ENCODE data around the gene FAM234A.

DNA sequence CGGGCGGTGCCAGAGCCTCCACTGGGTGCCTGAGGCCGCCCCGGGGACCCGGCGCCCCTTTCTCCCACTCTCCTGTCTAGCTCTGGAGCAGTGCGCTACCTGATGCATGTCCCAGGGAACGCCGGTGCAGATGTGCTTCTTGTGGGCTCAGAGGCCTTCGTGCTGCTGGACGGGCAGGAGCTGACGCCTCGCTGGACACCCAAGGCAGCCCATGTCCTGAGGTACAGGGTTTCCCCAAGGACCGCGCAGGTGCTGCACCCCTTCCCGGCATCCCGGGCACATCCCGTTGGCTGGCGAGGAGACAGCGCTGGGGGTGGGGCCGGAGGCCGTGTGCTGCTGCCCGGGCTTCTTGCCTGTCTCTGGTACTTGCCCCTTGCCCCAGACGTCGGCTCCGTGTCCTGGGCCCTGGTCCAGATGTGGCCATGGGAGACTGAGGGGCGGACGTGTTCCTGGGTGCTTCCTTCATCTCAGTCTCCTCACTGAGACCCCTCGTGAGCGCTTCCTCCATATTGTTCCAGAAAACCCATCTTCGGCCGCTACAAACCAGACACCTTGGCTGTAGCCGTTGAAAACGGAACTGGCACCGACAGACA lies 28.7 kb downstream of the FAM234A start:
- TF ChIP-seq, protein P1, sequence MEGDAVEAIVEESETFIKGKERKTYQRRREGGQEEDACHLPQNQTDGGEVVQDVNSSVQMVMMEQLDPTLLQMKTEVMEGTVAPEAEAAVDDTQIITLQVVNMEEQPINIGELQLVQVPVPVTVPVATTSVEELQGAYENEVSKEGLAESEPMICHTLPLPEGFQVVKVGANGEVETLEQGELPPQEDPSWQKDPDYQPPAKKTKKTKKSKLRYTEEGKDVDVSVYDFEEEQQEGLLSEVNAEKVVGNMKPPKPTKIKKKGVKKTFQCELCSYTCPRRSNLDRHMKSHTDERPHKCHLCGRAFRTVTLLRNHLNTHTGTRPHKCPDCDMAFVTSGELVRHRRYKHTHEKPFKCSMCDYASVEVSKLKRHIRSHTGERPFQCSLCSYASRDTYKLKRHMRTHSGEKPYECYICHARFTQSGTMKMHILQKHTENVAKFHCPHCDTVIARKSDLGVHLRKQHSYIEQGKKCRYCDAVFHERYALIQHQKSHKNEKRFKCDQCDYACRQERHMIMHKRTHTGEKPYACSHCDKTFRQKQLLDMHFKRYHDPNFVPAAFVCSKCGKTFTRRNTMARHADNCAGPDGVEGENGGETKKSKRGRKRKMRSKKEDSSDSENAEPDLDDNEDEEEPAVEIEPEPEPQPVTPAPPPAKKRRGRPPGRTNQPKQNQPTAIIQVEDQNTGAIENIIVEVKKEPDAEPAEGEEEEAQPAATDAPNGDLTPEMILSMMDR (conservative IDR thresholded peaks at IDR 0.05; ENCODE audit: low read length), result no peak
- TF ChIP-seq EZH2phosphoT487 (IDR thresholded peaks at IDR 0.05; ENCODE audit: borderline replicate concordance, low read depth, low read length), result no peak
